Calu3 (cell line): ENCODE measurements around the gene TENM3. TPM values are rescaled to one million over a fixed set of nuclear protein-coding genes. Genes with fewer than 3 reads are reported as not detected.

Source experiments
- BruUV-seq: library from RNA; stranded (reverse); fragments of 400-500 nt; replicated peaks from 2 replicates; lab custom pipeline; 2021; lab: Mats Ljungman, UMichigan
- CTCF ChIA-PET: fragments of 300-600 bp; sonication (Branson Sonifier 250); formaldehyde crosslinking; loops from one replicate; lab custom pipeline; 2022; ENCODE audit warnings: antibody characterized with exemption; lab: Charles Lee
- DNase-seq: peaks from one replicate; pipeline ENCODE4 v3.0.0; 2022
- H3K27ac Mint-ChIP-seq: one replicate; pipeline ENCODE4 v1.8.0; 2022; ENCODE audit warnings: mixed read lengths; ENCODE audit not compliant: unreplicated experiment
- H3K27me3 Mint-ChIP-seq: one replicate; pipeline ENCODE4 v1.8.0; 2022; ENCODE audit warnings: mixed read lengths; ENCODE audit not compliant: unreplicated experiment
- H3K36me3 Mint-ChIP-seq: one replicate; pipeline ENCODE4 v1.8.0; 2022; ENCODE audit warnings: mild to moderate bottlenecking, moderate library complexity, mixed read lengths; ENCODE audit not compliant: insufficient read depth, unreplicated experiment
- H3K4me1 Mint-ChIP-seq: one replicate; pipeline ENCODE4 v1.8.0; 2022; ENCODE audit warnings: mild to moderate bottlenecking, low read depth, mixed read lengths; ENCODE audit not compliant: unreplicated experiment
- H3K4me3 Mint-ChIP-seq: one replicate; pipeline ENCODE4 v1.8.0; 2022; ENCODE audit warnings: mild to moderate bottlenecking, low read depth, moderate library complexity, mixed read lengths; ENCODE audit not compliant: unreplicated experiment
- H3K9me3 Mint-ChIP-seq: one replicate; pipeline ENCODE4 v1.8.0; 2022; ENCODE audit warnings: low read depth, mixed read lengths; ENCODE audit not compliant: unreplicated experiment
- intact Hi-C: fragments of 100-400 bp; cut with micrococcal nuclease; formaldehyde crosslinking; loops from one replicate; pipeline ENCODE4 v1.10.0; 2022; ENCODE audit not compliant: unreplicated experiment
- total RNA-seq: library from RNA; stranded (reverse); gene quantifications from 2 replicates; pipeline ENCODE4 v1.2.3, GENCODE V29; 2022
- TF ChIP-seq, protein P1 (sequence below): fragments of 200-600 bp; IDR thresholded peaks from one replicate; pipeline ENCODE4 v1.8.0; 2022; ENCODE audit warnings: antibody characterized with exemption; ENCODE audit not compliant: unreplicated experiment

Gene TENM3
- total RNA-seq, 1 experiment from 2014 or later = 5.9 TPM

DNA sequence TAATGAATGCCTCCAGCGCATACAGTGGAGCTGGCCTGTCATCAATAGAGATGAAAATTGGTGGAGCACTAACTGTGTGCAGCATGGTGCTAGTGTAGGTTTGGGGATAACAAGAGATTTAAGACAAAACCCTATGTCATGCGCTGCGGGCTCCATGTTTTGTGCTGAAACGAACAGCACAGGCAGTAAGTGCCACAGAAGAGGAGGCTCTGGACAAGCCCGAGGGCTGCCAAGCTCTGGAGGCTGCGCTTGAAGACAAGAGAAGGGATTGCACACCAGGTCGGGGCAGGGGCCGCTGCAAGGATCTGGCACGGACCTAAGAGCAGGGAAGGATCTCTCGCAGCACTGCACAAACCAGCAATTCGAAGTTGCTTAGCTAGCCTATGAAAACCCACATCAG, 35.5 kb downstream of the TENM3 start:
- DNase-seq = no peak
- Mint-ChIP-seq H3K27ac (no peak overlapping the region), H3K27me3 (no peaks in the 10 kb centered on the region), H3K4me1 (no peaks in the 10 kb centered on the region), H3K36me3 (no peaks in the 10 kb centered on the region), H3K4me3 (no peak overlapping the region), H3K9me3 (no peaks in the 10 kb centered on the region)
- TF ChIP-seq, protein P1, sequence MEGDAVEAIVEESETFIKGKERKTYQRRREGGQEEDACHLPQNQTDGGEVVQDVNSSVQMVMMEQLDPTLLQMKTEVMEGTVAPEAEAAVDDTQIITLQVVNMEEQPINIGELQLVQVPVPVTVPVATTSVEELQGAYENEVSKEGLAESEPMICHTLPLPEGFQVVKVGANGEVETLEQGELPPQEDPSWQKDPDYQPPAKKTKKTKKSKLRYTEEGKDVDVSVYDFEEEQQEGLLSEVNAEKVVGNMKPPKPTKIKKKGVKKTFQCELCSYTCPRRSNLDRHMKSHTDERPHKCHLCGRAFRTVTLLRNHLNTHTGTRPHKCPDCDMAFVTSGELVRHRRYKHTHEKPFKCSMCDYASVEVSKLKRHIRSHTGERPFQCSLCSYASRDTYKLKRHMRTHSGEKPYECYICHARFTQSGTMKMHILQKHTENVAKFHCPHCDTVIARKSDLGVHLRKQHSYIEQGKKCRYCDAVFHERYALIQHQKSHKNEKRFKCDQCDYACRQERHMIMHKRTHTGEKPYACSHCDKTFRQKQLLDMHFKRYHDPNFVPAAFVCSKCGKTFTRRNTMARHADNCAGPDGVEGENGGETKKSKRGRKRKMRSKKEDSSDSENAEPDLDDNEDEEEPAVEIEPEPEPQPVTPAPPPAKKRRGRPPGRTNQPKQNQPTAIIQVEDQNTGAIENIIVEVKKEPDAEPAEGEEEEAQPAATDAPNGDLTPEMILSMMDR = no peak
- intact Hi-C loops = no loop called here
- CTCF ChIA-PET = interaction anchor here (0.7 kb wide), 1 partner anchor 172 kb away, joined by 4 read pairs; no protein-coding TSS in a partner anchor
- no TSS peak for BruUV-seq

DNA sequence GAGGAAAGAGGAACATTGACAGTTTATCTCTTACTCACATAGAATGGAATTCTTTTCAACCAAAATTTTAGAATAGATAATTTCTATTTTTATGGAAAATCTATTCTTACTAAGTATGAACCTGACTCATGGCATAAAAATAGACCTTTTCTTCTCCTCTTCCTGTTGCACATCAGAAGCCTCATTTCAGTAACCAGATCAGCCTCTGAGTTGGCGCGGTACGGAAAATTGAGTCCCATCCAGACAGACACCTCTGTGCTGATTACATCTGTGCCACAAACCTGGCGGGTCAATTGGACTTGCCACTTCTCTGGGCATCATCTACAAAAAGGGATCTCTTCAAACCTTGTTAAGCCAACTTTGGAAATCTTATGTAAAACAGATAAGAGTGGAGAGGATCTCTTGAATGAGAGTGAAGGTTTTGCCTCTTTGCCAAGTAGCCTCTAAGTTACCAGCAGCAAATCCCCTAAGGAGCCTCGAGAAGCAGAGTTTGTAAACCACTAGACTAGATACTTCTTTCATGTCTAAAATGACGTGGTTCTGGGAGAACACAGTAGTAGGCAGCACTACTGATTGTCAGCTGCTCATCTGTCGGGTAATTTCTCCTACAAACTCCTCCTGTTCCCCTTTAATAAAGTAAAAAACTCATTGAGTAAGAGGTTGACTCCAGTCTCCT, 37.4 kb downstream of the TENM3 start:
- peaks cover 6% of the 10 kb centered on the region for H3K4me1 Mint-ChIP-seq
- no peaks in the 10 kb centered on the region for H3K27me3 Mint-ChIP-seq
- no peaks in the 10 kb centered on the region for H3K36me3 Mint-ChIP-seq
- no peaks in the 10 kb centered on the region for H3K9me3 Mint-ChIP-seq
- H3K4me3 Mint-ChIP-seq = no peak overlapping the region
- BruUV-seq = no TSS peak
- CTCF ChIA-PET = no interaction called here
- TF ChIP-seq, protein P1 = no peak
- intact Hi-C loops = no loop called here
- DNase-seq = no peak
- H3K27ac Mint-ChIP-seq = no peak overlapping the region

DNA sequence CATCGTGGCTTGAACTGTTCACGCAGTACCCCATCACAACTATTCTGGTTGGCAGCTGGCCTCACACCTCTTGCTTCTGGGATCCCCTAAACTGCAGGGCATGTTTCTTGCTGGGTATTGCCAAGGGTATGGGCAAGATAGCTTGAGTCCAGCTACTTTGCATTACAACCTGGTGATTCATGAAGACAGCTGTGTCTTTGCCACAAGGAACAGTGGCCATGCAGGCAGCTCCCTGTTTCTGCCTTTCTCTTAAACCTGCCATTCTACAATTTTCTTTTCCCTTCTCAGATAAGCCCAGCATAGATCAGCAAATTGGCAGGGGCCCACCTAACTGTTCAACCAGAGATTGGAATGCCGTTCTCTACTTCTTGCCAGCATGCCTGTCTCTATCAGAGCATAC, 42.8 kb downstream of the TENM3 start:
- no peak for DNase-seq
- CTCF ChIA-PET = no interaction called here
- intact Hi-C loops = no loop called here
- BruUV-seq = no TSS peak
- H3K27me3 Mint-ChIP-seq = no peaks in the 10 kb centered on the region
- TF ChIP-seq, protein P1 = no peak
- H3K4me3 Mint-ChIP-seq = no peak overlapping the region
- H3K27ac Mint-ChIP-seq = no peak overlapping the region
- H3K4me1 Mint-ChIP-seq = peaks cover 6% of the 10 kb centered on the region
- H3K36me3 Mint-ChIP-seq = no peaks in the 10 kb centered on the region
- no peaks in the 10 kb centered on the region for H3K9me3 Mint-ChIP-seq

DNA sequence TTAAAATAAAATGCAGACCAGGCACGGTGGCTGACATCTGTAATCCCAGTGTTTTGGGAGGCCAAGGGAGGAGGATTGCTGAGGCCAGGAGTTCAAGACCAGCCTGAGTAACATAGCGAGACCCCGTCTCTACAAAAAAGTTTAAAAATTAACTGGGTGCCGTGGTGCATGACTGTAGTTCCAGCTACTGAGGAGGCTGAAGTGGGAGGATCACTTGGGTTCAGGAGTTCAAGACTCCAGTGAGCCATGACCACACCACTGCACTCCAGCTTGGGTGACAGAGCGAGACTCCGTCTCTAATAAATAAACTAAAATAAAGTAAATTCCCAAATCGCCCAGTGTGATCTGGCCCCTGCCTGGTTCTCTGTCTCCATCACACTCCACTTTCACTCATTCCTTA, 43.7 kb downstream of the TENM3 start:
- no TSS peak for BruUV-seq
- TF ChIP-seq, protein P1 = no peak
- H3K27me3 Mint-ChIP-seq = no peaks in the 10 kb centered on the region
- H3K36me3 Mint-ChIP-seq = no peaks in the 10 kb centered on the region
- intact Hi-C loops = no loop called here
- no peaks in the 10 kb centered on the region for H3K9me3 Mint-ChIP-seq
- CTCF ChIA-PET = no interaction called here
- peaks cover 6% of the 10 kb centered on the region for H3K4me1 Mint-ChIP-seq
- H3K4me3 Mint-ChIP-seq = no peak overlapping the region
- no peak for DNase-seq
- no peak overlapping the region for H3K27ac Mint-ChIP-seq
